ENCODE measurements around the gene RHBDL2.
"Not testable (repeated sequence)": the region's sequence is repeated elsewhere in the genome, so short reads cannot be mapped to it uniquely, and the experiment has no call there.

The RHBDL2 gene
- 0 reads per million in 4 experiments for total RNA-seq

GRCh38 chr1:38941527-38942019 lies at the start of gene RHBDL2:
Gene RHBDL2, minus strand, starts transcription at chr1:38941830. Its CDS starts 22,618 bp downstream, at chr1:38919212.
- no peak for DNase-seq

GRCh38 chr1:38990738-38991637 lies 49.4 kb upstream of the RHBDL2 start, which contains the start of gene AKIRIN1:
Gene AKIRIN1, plus strand, starts transcription at chr1:38991276. Its CDS starts 105 bp downstream, at chr1:38991381.
- DNase-seq: peak; percentile 87

GRCh38 chr1:38990386-38990737 lies 48.7 kb upstream of the RHBDL2 start:
- DNase-seq: no peak

GRCh38 chr1:38989979-38990378 lies 48.3 kb upstream of the RHBDL2 start:
- DNase-seq: no peak

- DNase-seq: not testable (repeated sequence)
Observed at GRCh38 chr1:38979380-38979779, 37.8 kb upstream of the RHBDL2 start.

- DNase-seq: not testable (repeated sequence)
Observed at GRCh38 chr1:38978245-38978542, 36.6 kb upstream of the RHBDL2 start.

GRCh38 chr1:38977399-38978244 lies 36.0 kb upstream of the RHBDL2 start:
- DNase-seq: peak; percentile 55

- no peak for DNase-seq
Observed at GRCh38 chr1:38973659-38974437, 32.2 kb upstream of the RHBDL2 start.

GRCh38 chr1:38973145-38973544 lies 31.5 kb upstream of the RHBDL2 start:
- not testable (repeated sequence) for DNase-seq

GRCh38 chr1:38964140-38964548 lies 22.5 kb upstream of the RHBDL2 start:
- DNase-seq: no peak

GRCh38 chr1:38962560-38962959 lies 20.9 kb upstream of the RHBDL2 start:
- DNase-seq: no peak

- no peak for DNase-seq
Observed at GRCh38 chr1:38962113-38962512, 20.5 kb upstream of the RHBDL2 start.

- no peak for DNase-seq
Observed at GRCh38 chr1:38958967-38959366, 17.3 kb upstream of the RHBDL2 start.

- DNase-seq: no peak
Observed at GRCh38 chr1:38953433-38953860, 11.8 kb upstream of the RHBDL2 start.

- no peak for DNase-seq
Observed at GRCh38 chr1:38950553-38950952, 8.9 kb upstream of the RHBDL2 start.

GRCh38 chr1:38944547-38944946 lies 2.9 kb upstream of the RHBDL2 start:
- no peak for DNase-seq

GRCh38 chr1:38942664-38943428 lies 1.2 kb upstream of the RHBDL2 start:
- DNase-seq: no peak

- DNase-seq: no peak
Observed at GRCh38 chr1:38941093-38941492, 537 bp downstream of the RHBDL2 start.

- DNase-seq: no peak
Observed at GRCh38 chr1:38940339-38941047, 1.1 kb downstream of the RHBDL2 start.

- DNase-seq: no peak
Observed at GRCh38 chr1:38938722-38939260, 2.8 kb downstream of the RHBDL2 start.

- no peak for DNase-seq
Observed at GRCh38 chr1:38932571-38932970, 9.1 kb downstream of the RHBDL2 start.

All from effector CD8-positive, alpha-beta T cell (primary cell).